ENCODE data around the gene TRRAP.
A peak's percentile ranks its signal among the peaks of the same experiment; 100 is the strongest.
"Not testable (repeated sequence)": the region's sequence is repeated elsewhere in the genome, so short reads cannot be mapped to it uniquely, and the experiment has no call there.

The TRRAP gene

DNA sequence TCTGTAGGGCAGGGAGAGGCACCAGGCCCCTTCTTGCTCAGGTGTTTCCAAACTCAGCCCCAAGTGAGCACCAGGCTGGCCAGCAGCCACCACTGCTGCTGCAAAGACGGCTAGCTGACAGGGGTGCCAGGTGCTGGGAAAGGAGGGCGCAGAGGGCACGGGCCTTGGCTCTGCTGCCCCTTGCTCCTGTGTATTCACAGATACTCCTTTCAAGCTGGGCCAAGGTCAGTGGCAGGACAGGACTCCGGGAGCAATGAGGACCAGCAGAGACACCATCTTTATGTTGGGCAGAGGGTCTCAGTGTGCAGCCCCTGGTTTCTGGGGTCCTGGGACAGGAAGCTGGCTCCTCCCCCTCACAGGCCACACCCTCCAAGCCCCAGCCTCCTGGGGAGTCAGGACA lies 155.4 kb downstream of the TRRAP start:
- no peak for DNase-seq

- DNase-seq = no peak
These were observed 156.8 kb downstream of the TRRAP start for GRCh38 chr7:99034932-99035722.

DNA sequence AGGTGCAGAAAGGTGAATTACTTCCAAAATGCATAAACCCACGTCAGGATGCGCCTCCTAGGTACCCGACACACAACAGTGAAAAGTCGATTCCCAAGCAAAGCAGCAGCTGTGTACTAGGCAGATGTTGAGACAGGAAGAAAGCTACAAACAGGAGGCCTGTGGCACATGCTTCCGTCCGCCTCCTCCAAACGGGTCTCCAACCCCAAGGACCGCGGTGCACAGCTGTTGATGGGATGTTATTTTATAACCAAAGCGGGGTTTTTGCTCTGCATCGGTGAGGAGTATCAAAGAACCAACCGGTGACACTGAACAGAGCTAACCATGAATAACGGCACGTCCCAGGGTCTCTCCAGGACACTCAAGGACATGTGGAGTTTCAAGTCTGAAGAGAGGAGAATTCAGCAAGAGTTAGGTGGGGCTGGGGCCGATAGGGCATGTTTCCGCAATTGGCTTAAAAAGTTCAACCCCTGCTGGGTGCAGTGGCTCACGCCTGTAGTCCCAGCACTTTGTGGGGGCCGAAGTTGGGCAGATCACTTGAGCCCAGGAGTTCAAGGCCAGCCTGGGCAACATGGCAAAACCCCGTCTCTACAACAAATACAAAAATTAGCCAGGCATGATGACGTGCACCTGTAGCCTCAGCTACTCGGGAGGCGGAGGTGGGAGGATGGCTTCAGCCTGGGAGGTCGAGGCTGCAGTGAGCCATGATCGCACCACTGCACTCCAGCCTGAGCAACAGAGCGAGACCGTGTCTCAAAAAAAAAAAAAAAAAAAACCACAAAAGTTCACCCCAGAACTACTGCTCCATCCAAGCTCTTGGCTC lies 157.6 kb downstream of the TRRAP start:
- DNase-seq = no peak

GRCh38 chr7:99036546-99037111 lies 158.3 kb downstream of the TRRAP start:
- DNase-seq = no peak

DNA sequence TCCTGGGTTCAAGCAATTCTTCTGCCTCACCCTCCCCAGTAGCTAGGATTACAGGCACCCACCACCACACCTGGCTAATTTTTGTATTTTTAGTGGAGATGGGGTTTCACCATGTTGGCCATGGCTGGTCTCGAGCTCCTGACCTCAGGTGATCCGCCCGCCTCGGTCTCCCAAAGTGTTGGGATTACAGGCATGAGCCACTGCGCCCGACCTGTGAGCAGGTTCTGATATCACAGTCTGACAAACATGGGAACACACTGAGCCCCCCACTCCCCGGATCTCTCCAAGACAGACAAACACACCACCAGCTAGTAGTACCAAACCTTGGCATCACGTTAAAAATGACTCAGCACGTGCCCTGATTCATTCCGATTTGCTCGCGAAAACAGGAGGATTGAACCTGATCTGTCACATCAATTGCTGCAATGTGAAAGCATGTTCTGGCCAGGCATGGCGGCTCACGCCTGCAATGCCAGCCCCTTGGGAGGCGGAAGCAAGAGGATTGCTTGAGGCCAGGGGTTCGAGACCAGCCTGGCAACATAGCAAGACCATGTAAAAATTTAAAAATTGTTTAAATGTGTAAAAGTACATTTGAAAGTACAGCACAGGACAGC lies 159.1 kb downstream of the TRRAP start:
- no peak for DNase-seq

DNA sequence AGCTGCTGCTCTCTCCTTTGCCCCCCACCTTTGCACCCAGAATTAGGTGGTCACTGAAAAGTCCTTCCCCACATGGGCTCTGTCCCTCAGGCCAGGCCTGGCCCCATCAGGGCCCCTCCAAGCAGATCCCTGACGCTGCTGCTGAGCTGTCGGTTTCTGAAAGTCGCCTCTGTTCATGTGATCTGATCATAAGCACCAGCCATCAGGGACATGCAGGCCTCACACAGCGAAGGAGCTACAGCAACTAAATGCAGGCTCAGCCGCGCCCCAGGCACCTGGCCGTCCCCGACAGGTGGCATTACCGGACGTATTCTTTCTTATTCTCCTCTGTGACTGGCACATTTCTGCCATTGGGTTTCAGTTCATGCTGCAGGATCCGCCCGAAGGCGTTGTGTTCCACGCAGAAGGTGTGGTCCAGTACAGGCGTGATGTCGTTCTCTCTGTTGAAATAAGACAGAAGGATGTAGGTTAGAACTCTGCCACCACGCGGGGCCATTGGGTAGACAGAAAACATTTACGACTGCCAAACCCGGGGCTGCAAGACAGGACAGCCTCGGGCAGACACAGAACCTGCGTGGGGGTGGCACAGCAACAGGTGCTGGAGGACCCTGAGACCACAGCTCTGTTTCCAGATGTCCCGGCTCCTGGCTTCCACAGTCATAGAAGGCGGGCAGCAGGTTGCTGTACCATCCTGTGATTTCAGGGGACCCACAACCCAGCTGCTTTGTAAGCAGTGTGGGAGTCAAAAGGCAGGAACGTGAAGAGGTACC lies 159.9 kb downstream of the TRRAP start:
- DNase-seq = no peak

DNA sequence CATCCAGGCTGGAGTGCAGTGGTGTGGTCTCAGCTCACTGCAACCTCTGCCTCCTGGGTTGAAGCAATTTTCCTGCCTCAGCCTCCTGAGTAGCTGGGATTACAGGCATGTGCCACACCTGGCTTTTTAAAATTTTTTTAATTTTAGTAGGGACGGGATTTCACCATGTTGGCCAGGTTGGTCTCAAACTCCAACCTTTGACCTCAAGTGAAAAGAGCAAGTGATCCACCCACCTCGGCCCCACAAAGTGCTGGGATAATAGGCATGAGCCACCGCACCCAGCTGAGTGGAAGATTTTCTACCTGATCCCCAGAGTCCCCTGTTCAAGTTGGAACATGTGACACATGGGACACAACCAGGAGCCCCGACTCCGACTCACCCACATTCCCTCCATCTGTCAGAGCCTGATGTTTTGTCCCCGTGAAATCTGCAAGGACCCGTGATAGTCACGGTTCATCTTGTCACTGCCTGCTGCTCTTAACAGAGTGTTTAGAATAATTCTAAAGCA lies 161.1 kb downstream of the TRRAP start:
- DNase-seq = no peak

DNA sequence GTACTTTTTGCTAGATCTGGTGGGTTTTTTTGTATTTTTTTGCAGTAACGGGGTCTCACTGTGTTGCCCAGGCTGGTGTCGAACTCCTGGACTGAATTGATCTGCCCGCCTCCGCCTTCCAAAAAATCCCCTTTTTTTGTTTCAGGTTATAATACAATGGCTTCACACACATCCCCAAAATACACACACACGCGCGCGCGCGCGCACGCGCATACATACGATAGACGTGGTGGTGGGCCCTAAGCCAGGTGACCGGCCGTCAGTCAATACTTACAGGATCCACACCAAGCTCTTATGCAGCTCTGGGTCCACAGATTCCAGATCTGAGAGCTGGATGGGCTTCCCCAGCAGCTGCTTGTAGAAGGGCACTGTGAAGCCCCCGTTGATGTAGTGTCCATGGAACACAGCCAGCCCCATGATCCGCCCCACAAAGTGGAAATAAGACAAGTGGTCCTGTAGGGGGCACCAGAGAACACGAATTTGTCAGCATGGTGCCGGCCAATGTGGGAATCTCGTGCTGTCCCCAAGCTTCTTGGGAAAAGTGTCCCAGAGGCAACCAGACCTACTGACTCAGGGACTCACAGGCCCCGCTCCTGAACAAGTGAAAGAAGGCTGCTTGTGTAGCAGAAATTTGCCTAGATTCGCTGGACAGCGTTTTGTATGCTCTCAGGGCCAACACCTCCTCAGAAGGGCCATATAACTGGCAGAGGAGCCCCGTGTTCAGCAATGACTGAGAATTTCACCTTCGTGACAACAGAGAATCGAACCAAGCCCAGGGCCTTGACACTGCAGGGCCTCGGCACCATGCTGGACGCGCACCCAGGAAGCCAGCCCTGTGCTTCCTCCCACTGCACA lies 162.0 kb downstream of the TRRAP start:
- DNase-seq = peak; percentile 65

DNA sequence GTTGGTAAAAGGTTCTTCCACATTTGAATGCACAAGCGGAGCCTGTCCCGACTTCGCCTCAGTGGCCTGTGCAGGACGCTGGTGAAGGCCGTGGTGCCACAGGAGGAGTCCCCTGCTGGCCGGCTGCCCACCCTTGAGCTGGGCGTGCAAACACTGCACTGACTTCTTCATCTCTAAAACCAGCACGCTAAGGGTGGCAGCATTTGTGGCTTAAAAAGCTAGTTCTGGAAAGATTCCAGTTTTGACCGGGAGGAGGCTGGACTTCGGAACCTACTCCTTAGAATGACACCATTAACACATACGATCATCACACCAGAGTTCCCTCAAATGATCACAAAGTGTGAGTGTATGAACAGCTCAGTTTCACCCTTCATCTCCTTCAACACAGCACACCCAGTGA lies 163.2 kb downstream of the TRRAP start:
- no peak for DNase-seq

GRCh38 chr7:99042957-99043356 lies 164.6 kb downstream of the TRRAP start:
- DNase-seq = no peak

- DNase-seq = not testable (repeated sequence)
These were observed 166.5 kb downstream of the TRRAP start for GRCh38 chr7:99044858-99045257.

DNA sequence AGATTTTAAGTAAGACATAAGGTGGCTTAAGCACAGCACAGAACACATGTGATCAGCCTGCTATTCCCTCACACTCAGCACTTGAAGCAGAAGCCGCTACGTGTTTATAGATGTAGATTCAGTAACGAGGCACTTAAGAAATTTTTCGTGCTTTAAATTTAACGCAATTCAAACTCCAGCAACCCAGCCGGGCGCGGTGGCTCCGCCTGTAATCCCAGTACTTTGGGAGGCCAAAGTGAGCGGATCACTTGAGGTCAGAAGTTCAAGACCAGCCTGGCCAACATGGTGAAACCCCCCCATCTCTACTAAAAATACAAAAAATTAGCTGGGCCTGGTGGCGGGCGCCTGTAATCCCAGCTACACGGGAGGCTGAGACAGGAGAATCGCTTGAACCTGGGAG lies 167.9 kb downstream of the TRRAP start:
- not testable (repeated sequence) for DNase-seq

- DNase-seq = no peak
These were observed 168.4 kb downstream of the TRRAP start for GRCh38 chr7:99046722-99047121.

DNA sequence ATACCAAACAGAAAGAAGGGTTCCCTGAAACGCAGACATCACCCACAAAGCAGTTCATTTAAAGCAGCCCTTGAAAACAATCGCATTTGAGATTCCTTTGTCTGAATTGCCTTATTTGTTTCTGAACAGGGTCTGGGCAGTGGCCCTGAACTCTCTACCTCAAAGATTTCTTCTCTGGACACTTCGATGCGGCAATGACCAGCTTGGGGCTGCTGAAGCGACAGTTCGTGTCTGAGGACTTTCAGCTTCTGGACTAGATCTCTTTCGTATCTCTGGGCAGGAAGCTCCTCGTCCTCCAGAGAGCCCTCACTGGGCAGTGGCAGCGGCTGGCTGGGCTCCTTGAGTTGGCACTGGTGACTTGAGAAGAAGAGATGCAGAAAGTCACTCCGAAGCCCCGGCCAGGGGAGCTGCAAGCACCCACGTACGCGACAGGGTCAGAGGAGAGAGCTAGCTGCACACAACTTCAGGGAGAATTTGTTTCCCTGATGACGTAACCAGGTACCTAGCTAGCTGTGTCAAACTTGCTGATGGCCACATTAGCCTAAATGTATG lies 169.3 kb downstream of the TRRAP start:
- DNase-seq = no peak

DNA sequence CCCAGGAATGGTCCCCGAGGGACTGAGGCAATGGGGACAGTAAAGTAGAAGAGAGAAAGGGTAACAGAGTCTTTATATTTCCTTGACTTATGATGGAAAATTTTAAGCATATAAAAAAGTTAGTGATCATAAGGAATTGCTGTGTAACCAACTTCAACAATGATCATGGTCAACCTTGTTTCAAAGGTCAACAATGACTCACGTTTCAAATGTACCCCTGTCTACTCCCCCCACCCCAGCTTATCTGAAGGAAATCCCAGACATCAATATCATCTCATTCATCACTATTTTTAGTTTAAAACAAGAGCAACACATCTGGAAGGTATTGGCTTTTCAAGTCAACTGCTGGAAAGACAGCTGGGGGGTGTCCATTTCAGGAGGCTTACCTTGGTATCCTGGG lies 172.6 kb downstream of the TRRAP start:
- no peak for DNase-seq

DNA sequence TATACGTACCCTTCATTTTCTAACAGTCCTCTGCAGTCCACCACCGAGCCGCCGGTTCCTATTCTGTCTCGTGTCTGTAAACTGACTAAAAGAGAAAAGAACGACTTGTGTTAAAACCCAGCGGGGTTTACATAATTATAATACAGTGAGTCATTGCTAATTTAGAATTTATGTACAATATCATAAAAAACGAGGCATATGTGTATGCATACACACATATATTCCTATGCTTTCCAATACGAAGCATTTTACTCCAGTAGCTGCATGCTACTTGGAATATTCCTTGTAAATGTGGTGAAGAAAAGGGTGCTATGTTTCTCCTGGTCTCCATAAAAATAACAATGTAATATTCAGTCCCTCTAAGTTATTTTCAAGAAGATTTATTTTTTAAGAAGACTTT lies 176.4 kb downstream of the TRRAP start:
- no peak for DNase-seq

- DNase-seq = no peak
These were observed 182.9 kb downstream of the TRRAP start for GRCh38 chr7:99061001-99061776.
